GM19438 (cell line): ENCODE measurements around the gene MST1R.
"Not testable (repeated sequence)": the region's sequence is repeated elsewhere in the genome, so short reads cannot be mapped to it uniquely, and the experiment has no call there.

Experiments used
- ATAC-seq: cut with Tn5 transposase; IDR thresholded peaks from one replicate; pipeline ENCODE4 v1.9.1; 2021; ENCODE audit warnings: low read depth; ENCODE audit not compliant: unreplicated experiment

Gene MST1R

DNA sequence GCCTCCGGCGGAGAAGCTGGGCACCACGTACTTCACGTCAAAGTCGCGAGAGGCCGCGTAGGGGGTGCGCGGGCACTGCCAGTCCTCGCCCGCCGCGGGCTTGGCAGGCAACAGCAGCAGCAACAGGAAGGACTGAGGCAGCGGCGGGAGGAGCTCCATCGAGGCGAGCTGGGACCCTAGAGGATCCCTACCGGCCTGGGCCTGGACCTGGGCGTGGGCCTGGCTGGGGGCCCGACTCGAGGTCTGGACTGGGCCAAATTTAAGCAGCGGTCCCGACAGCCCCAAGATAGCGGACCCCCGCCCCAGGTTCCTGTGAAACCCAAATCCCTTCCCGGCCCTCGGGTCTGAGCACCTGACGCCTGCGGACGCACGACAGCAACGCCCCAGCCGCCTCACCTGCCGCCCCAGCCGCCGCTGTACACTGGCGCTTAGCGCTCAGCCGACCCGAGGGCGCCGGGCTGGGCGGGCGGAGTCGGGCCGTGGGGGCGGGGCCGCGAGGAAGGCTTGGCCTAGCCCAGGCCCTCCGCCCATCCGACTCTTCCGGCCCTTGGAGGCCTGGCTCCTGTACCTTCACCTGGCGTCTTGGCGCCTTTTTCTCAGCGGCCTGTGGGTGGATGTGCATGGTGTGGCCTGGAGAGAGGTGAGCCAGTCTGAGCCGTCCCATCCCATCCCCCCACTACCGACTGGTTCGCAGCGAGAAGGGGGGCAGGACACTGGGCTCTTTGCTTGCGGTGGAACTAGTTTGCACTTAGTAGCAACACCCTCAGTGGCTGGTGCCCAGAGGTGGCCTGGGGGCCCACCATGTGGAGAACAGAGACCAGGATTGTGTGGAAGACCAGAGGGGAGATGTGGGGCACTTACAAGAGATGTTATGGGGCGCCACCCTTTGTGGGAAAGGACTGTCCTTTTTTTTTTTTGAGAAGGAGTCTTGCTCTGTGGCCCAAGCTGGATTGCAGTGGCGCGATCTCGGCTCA lies at the start of gene MST1R:
MST1R (minus strand) TSS at position 423 of the 974 bp plus-strand sequence; CDS start at position 159, 264 bp downstream.
- ATAC-seq: peak; percentile 78

DNA sequence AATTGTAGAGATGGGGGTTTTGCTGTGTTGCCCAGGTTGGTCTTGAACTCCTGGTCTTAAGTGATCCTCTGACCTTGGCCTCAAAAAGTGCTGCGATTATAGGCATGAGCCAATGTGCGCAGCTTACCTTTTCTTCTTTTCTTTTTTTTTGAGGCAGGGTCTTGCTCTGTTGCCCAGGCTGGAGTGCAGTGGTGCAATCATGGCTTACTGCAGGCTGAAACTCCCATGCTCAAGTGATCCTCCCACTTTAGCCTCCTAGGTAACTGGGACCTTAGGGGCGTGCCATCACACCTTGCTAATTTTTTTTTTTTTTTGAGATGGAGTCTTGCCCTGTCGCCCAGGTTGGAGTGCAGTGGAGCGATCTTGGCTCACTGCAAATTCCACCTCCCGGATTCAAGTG lies 49.3 kb upstream of the MST1R start:
- ATAC-seq: no peak

DNA sequence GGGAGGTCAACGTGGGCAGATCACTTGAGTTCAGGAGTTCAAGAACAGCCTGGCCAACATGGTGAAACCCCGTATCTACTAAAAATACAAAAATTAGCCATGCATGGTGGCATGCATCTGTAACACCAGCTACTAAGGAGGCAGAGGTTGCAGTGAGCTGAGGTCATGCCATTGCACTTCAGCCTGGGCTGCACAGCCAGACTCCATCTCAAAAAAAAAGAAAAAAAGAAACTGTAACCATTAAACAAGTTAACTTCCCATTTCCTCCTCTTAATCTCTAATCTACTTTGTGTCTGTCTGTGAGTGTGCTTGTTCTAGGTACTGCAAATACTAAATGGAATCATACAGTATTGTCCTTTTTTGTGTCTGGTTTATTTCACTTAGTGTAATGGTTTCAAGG lies 39.0 kb upstream of the MST1R start:
- no peak for ATAC-seq

DNA sequence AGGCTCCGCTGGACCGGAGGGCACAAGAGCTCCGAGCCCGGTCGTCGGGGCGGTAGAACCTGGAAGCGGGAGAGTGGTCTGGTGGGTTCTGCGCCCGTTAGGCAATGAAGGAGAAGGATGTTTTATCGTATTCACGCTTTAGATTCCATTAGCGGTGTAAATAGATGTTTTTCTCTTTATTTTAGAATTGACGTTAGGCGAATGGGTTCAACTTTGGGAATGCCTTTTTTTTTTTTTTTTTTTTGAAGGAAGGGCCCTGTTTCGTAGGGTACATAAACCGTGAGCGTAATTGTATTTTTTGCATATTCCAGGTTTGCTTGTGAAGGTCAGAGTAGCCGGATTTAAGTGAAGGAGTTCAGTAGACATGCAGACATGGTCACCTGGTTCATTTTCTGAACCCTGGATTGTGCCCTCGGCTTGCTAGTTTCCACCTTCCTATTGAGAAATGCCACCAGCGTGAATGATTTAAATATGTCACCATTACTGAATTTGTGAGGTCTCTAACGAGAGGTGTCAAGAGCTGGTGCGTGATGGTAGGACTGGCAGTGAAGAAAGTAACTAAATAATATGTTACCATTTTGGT lies 37.1 kb upstream of the MST1R start:
- no peak for ATAC-seq

DNA sequence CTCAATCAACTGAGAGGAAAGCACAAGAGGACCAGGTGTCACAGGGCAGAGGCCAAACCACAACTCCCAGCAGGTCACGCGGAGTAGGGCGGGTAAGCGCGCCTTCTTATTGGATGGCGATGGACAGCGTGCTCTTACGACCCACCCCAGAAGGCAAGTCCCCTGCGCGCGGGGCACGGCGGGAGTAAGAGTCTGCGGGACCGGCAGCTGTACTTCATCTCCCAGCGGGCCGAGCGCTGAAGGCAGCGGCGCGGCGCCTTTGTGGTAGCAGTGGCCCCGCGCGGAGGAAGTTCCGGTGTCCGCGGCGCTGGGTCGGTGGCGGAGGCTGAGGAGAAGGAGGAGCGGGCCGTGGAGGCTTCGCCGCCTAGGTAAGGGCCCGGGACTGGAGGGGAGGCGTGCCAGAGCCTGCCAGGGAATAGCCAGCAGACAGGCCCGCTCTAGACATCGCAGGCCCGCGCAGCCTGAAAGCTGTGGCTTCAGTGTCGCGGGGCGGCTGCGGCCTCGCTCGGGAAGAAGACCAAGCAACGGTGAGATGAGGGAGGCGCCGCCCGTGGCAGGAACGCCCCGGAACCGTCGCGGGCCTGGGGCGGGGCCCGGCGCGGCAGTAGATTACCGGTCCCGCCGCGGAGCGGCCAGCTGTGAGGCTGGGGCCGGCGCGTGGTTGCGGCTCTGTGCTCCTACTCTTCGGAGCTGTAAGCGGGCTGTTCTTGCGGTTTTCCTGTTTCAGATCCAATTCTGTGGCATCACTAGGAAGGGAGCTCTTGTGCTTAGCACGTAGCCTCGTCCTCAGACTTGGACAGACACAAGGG lies 36.4 kb upstream of the MST1R start, which contains the start of gene RBM6:
RBM6 (plus strand) TSS at position 293 of the 809 bp plus-strand sequence. CDS start 22,492 bp downstream, outside the sequence.
- peak; percentile 86 for ATAC-seq

DNA sequence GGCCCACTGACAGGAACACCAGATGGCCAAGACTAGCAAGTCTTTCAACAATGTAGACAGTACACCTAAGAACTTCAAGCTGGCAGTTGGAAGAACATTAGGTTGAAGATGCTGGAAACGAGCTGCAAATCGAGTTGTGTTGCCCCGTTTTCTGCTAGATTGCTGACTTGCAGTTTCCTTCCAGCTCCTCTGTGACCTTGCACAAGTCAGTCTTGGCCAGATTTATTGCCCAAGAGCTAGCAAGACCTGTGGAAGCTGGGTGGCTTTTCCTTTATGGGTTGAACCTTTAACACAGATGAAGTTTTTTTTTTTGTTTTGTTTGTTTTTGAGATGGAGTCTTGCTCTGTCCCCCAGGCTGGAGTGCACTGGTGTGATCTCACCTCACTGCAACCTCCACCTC lies 33.4 kb upstream of the MST1R start:
- ATAC-seq: no peak

DNA sequence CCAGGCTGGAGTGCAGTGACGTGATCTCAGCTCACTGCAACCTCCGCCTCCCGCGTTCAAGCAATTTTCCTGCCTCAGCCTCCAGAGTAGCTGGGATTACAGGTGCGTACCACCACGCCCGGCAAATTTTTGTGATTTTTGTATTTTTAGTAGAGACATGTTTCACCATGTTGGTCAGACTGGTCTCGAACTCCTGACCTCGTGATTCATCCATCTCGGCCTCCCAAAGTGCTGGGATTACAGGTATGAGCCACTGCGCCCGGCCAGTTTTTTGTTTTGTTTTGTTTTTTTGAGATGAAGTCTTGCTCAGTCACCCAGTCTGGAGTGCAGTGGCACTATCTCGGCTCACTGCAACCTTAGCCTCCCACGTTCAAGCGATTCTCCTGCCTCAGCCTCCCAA lies 28.6 kb upstream of the MST1R start:
- ATAC-seq: not testable (repeated sequence)

DNA sequence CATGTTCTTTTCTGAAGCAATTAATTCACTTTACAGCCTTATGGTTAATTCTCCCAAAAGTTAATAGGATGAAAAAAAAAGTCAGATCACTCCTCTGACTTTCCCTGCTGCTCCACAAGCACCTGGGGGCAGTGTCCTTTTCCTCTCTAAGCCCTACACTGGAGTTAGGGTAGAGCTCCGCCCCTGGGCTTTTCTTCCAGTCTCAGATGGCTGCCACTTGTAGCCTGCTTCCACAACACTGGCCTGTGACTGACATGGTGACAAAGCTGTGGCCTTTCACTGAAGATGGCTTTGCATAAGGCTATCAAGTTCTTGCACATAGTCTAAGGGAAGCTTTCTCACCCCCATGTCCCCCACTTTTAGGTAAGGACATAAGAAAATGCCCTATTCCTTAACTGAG lies 27.2 kb upstream of the MST1R start:
- no peak for ATAC-seq

DNA sequence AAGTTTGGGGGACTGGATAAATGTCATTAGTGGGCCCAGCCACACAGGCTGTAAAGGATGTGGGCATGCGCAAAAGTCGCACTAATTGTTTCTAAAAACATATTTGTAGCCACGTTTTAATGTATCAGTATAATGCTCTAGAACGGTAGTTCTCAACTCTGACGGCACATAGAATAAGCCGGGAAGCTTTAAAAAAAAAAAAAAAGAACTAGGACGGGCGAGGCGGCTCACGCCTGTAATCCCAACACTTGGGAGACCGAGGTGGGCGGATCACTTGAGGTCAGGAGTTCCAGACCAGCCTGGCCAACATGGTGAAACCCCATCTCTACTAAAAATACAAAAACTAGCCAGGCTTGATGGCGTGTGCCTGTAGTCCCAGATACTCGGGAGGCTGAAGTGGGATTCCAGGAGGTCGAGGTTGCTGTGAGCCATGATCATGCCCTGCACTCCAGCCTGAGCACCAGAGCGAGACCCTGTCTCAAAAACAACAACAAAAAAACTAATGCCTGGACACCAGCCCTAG lies 26.6 kb upstream of the MST1R start:
- ATAC-seq: no peak

DNA sequence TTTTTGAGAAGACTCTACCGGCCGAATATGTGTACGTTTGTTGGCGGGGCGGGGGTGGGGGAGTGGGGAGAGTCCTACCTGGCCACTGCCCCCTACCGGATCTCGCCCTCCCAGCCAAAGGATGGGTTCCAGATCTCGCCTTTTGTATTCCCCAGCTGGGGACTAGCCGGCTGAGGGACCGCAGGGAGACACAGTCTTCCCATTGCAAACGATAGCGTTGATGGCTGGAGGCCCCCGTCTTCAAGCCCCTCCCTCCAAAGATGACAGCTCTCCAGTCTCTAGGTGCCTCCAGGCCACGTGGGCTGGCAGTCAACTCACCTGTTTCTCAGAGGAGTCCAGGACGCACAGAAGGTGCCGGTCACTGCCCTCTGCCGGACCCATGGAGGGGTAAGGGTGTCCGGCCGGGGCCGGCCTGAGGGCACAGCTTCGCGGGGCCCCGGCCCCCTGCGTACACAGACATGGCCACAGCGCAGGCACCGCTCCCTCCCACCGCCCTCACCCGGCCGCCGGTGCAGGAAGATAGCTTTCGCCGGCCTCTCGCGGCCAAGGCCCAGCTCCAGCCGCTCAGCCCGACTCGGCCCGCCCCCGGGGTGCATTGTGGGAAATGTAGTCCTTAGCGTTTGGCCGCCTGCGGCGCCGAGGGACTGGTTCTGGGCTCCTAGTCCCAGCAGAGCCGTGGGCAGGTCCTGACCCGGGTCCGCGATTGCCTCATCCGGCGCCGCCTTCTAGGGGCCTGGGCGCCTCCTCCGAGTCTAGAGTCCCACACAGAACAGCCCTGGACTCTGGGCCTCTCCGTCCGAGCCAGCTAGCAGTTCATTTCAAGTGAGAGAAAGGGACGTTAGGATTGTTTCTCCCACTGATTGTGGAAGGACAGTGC lies 25.9 kb upstream of the MST1R start, which contains the start of gene MON1A:
MON1A (minus strand) TSS at position 521 of the 877 bp plus-strand sequence. CDS start 16,465 bp downstream, outside the sequence.
- ATAC-seq: peak; percentile 91

DNA sequence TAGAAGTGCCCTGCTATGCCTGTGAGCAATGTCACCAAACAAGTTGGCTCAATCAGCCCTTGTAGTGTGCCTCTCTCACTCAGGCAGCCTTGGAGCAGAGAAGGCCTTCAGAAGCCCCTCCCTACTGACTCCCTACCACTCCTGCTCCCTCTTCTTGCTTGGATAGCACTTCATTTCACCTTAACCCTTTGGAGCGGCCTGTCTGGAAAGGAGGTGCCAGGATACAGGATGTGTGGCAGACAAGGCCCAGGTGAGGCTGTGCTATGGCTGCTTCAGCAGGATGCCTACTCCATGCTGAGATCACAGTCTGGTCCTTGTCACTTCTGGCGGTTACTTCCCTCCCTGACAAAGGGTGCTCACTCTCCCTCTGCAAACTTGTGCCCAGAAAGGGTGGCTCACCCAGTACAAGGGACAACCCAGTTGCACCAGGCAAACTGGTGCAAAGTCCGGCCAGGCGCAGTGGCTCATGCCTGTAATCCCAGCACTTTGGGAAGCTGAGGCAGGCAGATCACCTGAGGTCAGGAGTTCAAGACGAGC lies 24.9 kb upstream of the MST1R start:
- ATAC-seq: no peak

DNA sequence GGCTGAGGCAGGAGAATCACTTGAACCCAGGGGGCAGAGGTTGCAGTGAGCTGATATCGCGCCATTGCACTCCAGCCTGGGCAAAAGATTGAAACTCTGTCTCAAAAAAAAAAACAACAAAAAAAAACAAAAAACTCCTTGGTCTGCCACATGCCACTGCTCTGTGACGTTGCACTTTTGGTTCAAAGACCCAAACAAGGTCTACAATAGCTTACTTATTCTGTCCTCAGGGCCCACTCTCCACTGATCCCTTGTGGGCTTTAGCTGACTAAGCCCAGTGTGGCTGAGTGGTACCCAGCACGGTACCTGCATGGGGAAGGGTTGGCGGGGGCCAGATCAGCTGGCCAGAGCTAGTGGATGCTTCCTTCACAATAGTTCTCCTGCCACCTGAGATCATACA lies 24.1 kb upstream of the MST1R start:
- ATAC-seq: no peak

DNA sequence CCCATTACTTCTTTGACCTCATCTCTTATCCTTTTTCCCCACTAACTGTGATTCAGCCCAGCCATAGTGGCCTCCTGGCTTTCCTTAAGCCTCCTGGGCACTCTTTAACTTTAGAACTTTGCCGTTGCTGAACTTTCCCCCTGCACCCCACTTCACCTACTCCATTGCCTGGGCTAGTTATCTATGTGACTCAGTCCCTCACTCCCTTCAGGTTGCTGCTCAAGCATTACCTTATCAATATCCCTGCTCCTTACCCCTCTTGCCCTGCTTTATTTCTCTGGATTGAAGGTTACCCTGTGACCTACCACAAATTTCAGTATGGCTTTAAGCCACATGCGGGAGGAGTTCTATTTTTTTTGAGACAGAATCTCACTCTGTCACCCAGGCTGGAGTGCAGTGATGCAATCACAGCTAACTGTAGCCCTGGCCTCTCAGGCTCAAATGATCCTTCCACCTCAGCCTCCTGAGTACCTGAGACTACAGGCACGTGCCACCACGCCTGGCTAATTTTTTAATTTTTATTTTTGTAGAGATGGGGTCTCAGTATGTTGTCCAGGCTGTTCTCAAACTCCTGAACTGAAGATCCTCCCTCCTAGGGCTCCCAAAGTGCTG lies 22.6 kb upstream of the MST1R start:
- no peak for ATAC-seq

DNA sequence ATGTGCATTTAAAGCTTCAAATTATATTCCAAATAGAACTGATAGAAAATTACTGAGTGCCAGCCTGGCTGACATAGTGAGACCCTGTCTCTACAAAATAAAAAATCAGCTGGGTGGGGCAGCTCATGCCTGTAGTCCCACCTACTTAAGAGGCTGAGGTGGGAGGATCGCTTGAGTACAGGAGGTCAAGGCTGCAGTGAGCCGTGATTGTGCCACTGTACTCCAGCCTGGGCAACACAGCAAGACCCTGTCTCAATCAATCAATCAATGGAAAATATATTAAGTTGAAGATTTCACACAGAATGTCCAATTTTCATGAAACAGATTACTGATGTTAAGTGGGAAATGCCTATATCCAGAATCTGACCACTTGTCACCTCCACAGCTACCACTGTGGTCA lies 21.8 kb upstream of the MST1R start:
- no peak for ATAC-seq

DNA sequence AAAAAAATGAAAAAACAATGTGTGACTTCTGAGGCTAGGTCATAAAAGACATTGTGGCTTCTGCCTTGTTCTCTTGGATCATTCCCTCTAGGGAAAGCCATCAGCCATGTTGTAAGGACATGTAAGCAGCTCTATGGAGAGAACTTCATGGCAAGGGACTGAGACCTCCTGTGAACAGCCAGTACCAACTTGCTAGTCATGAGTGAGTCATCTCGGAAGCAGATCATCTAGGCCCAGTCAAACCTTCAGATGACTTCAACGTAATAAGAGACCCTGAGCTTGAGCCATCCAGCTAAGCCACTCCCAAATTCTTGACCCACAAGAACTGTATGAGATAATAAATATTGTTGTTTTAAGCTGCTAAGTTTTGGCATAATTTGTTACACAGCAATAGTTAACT lies 21.0 kb upstream of the MST1R start:
- no peak for ATAC-seq

DNA sequence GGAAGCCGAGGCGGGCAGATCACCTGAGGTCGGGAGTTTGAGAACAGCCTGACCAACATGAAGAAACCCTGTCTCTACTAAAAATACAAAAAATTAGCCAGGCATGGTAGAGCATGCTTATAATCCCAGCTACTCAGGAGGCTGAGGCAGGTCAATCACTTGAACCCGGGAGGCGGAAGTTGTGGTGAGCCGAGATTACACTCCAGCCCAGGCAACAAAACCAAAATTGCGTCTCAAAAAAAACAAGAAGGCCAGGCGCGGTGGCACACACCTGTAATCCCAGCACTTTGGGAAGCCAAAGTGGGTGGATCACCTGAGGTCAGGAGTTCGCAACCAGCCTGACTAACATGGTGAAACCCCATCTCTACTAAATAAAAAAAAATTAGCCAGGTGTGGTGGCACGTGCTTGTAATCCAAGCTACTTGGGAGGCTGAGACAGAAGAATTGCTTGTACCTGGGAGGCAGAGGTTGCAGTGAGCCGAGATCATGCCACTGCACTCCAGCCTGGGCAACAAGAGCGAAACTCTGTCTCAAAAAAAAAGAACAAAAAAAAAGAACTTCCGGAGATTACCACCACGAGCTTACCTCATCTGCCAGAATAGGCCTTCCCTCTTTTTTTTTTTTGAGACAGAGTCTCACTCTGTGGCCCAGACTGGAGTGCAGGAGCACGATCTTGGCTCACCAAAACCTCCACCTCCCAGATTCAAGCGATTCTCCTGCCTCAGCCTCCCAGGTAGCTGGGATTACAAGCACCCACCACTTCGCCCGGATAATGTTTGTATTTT lies 14.3 kb upstream of the MST1R start:
- ATAC-seq: not testable (repeated sequence)

DNA sequence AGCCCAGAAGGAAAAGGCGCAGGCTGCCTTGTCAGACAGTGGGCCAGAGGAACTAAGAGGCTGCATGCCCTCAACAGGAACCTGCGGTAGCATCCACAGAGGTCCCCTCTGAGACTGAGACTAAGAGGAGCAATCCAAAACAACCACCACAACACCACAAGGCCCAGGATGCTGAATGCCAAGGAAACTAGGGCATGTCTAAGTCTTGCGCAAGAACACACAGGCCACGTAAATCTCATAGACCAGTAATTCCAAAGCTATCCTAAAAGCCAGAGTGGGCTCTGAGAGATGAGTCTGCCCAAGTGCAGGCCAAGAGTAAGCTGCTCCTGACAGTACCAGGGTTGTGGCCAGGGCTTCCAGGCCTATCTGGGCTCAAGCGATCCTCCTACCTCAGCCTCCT lies 13.0 kb upstream of the MST1R start:
- ATAC-seq: no peak

DNA sequence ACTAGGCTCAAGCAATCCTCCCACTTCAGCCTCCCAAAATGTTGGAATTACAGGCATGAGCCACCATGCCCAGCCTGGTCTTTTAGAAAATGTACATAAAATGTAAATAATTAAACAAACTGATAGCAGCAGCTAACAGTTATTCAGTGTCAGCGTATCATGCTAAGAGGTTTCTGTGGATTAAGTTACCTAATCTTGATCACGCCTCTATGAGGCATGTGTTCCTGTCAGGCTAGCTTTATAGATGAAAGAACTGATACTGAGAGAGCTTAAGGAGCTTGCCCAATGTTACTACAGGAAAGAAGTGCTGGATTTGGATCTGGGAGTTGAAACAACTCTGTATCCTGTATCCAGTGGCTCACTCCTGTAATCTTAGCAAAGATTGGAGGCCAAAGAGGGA lies 11.2 kb upstream of the MST1R start:
- ATAC-seq: no peak
